Measurements from ENCODE around the gene POC1B. TPM values are rescaled to one million over a fixed set of nuclear protein-coding genes. Genes with fewer than 3 reads are reported as not detected.
A peak's percentile ranks its signal among the peaks of the same experiment; 100 is the strongest.

POC1B gene
- total RNA-seq, 1 experiment from 2014 or later = 14.1 TPM

- Mint-ChIP-seq H3K36me3 (ENCODE audit: insufficient read depth, unreplicated experiment) (no peaks in the 10 kb centered on the region), H3K27ac (ENCODE audit: unreplicated experiment) (no peak overlapping the region), H3K27me3 (ENCODE audit: insufficient read depth, unreplicated experiment) (no peaks in the 10 kb centered on the region), H3K4me3 (ENCODE audit: unreplicated experiment) (no peak overlapping the region), H3K4me1 (ENCODE audit: low read depth, unreplicated experiment) (peaks cover 25% of the 10 kb centered on the region), H3K9me3 (ENCODE audit: unreplicated experiment) (no peaks in the 10 kb centered on the region)
- ChIA-PET POLR2A (no interaction called here), CTCF (interaction anchor here (1.4 kb wide), 1 partner anchor 561 kb away, joined by 3 read pairs; no protein-coding TSS in a partner anchor)
- DNase-seq = no peak
- no peak for TF ChIP-seq CTCF (IDR thresholded peaks at IDR 0.05; ENCODE audit: insufficient read depth in 1 of 2, low read depth in 1 of 2, low read length in 1 of 2, severe bottlenecking in 1 of 2, unreplicated experiment in 1 of 2)
- no TSS peak for BruUV-seq (replicated peaks)
- Histone ChIP-seq H3K36me3 (ENCODE audit: control insufficient read depth, insufficient read depth, low read length) (no peaks in the 10 kb centered on the region; the same call in 1 of the 2 replicates), H3K27me3 (replicated peaks; ENCODE audit: control insufficient read depth, insufficient read depth, low read length) (no peaks in the 10 kb centered on the region), H3K9me3 (no peaks in the 10 kb centered on the region), H3K4me1 (peaks cover 37% of the 10 kb centered on the region), H3K4me3 (ENCODE audit: low read depth, low read length) (no peak overlapping the region)
- intact Hi-C loops (cut with micrococcal nuclease; ENCODE audit: unreplicated experiment) = loop anchor here (2.0 to 10.0 kb wide), 8 partner anchors 105 to 1313 kb away; no protein-coding TSS in a partner anchor
Measured at GRCh38 chr12:89542236-89542635, 16.4 kb upstream of the POC1B start.

DNA sequence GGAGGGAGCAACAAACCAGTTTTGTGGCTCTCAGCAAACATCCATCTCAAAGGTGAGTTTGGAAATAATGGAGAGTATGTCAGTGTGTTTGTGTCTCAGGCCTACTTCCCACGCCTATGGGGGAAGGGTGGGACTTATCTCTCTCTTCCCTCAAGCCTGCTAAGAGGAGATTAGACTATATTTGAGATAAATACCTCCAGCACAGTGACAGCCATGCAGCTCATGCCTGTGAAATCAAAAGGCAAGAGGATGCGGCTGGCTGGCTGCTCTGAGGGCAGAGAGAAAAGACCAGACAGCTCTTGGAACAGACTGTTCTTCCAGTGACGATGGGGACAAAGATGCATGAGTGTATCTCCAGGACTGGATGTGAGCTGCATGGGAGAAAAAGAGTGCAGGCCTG lies 14.7 kb upstream of the POC1B start:
- DNase-seq = peak in 1 of 2 experiments; percentile 22
- intact Hi-C loops (cut with micrococcal nuclease; ENCODE audit: unreplicated experiment) = loop anchor here (5.0 to 10.0 kb wide), 5 partner anchors 107 to 1314 kb away; no protein-coding TSS in a partner anchor
- Mint-ChIP-seq H3K4me3 (ENCODE audit: unreplicated experiment) (no peak overlapping the region), H3K36me3 (ENCODE audit: insufficient read depth, unreplicated experiment) (no peaks in the 10 kb centered on the region), H3K27me3 (ENCODE audit: insufficient read depth, unreplicated experiment) (no peaks in the 10 kb centered on the region), H3K4me1 (ENCODE audit: low read depth, unreplicated experiment) (peaks cover 28% of the 10 kb centered on the region), H3K9me3 (ENCODE audit: unreplicated experiment) (no peaks in the 10 kb centered on the region), H3K27ac (ENCODE audit: unreplicated experiment) (peak overlapping the region; percentile 49)
- TF ChIP-seq CTCF (IDR thresholded peaks at IDR 0.05; ENCODE audit: insufficient read depth in 1 of 2, low read depth in 1 of 2, low read length in 1 of 2, severe bottlenecking in 1 of 2, unreplicated experiment in 1 of 2) = no peak
- CTCF ChIA-PET = no interaction called here
- BruUV-seq (replicated peaks) = no TSS peak
- Histone ChIP-seq H3K27me3 (replicated peaks; ENCODE audit: control insufficient read depth, insufficient read depth, low read length) (no peaks in the 10 kb centered on the region), H3K4me3 (ENCODE audit: low read depth, low read length) (no peak overlapping the region), H3K36me3 (ENCODE audit: control insufficient read depth, insufficient read depth, low read length) (no peaks in the 10 kb centered on the region; the same call in 1 of the 2 replicates), H3K4me1 (peaks cover 41% of the 10 kb centered on the region), H3K9me3 (no peaks in the 10 kb centered on the region)
- POLR2A ChIA-PET = no interaction called here

GRCh38 chr12:89539426-89540223 lies 13.8 kb upstream of the POC1B start:
- no peak overlapping the region for H3K4me3 Mint-ChIP-seq (ENCODE audit: unreplicated experiment)
- H3K27me3 Mint-ChIP-seq (ENCODE audit: insufficient read depth, unreplicated experiment) = no peaks in the 10 kb centered on the region
- H3K9me3 Mint-ChIP-seq (ENCODE audit: unreplicated experiment) = no peaks in the 10 kb centered on the region
- no peak for TF ChIP-seq CTCF (IDR thresholded peaks at IDR 0.05; ENCODE audit: insufficient read depth in 1 of 2, low read depth in 1 of 2, low read length in 1 of 2, severe bottlenecking in 1 of 2, unreplicated experiment in 1 of 2)
- ChIA-PET POLR2A (no interaction called here), CTCF (interaction anchor here (0.9 kb wide), 1 partner anchor 236 kb away, joined by 3 read pairs; no protein-coding TSS in a partner anchor)
- intact Hi-C loops (cut with micrococcal nuclease; ENCODE audit: unreplicated experiment) = loop anchor here (5.0 to 10.0 kb wide), 5 partner anchors 108 to 1315 kb away; no protein-coding TSS in a partner anchor
- no TSS peak for BruUV-seq (replicated peaks)
- no peak overlapping the region for H3K27ac Mint-ChIP-seq (ENCODE audit: unreplicated experiment)
- Histone ChIP-seq H3K4me3 (ENCODE audit: low read depth, low read length) (no peak overlapping the region), H3K27me3 (replicated peaks; ENCODE audit: control insufficient read depth, insufficient read depth, low read length) (no peaks in the 10 kb centered on the region), H3K9me3 (no peaks in the 10 kb centered on the region), H3K36me3 (ENCODE audit: control insufficient read depth, insufficient read depth, low read length) (no peaks in the 10 kb centered on the region; the same call in 1 of the 2 replicates), H3K4me1 (peaks cover 41% of the 10 kb centered on the region)
- H3K36me3 Mint-ChIP-seq (ENCODE audit: insufficient read depth, unreplicated experiment) = no peaks in the 10 kb centered on the region
- DNase-seq = no peak
- peaks cover 28% of the 10 kb centered on the region for H3K4me1 Mint-ChIP-seq (ENCODE audit: low read depth, unreplicated experiment)

Data from Caco-2 (cell line).